RWPE2 (cell line): Measurements from ENCODE around the gene UQCRC2.
A peak's percentile ranks its signal among the peaks of the same experiment; 100 is the strongest.

Experiments used
- ATAC-seq: fragments of 200-7000 bp; cut with Tn5 transposase; 3 replicates; pipeline ENCODE4 v1.9.1; 2021; ENCODE audit warnings: low read depth
- DNase-seq: peaks from one replicate; pipeline ENCODE4 v3.0.0-alpha.2; 2020; ENCODE audit warnings: low spot score
- H3K27ac ChIP-seq: fragments of 450-650 bp; 2 replicates; pipeline ENCODE4 v1.5.1; 2017; ENCODE audit warnings: mild to moderate bottlenecking; ENCODE audit not compliant: poor library complexity, severe bottlenecking
- H3K27me3 ChIP-seq: fragments of 250-450 bp; sonication (Bioruptor Pico); 2 replicates; pipeline ENCODE4 v1.5.1; 2021; ENCODE audit warnings: mild to moderate bottlenecking, moderate library complexity; ENCODE audit not compliant: insufficient read depth, poor library complexity, severe bottlenecking
- H3K36me3 ChIP-seq: fragments of 250-450 bp; sonication (Bioruptor Pico); 2 replicates; pipeline ENCODE4 v1.5.1; 2020; ENCODE audit warnings: low read depth, mild to moderate bottlenecking, moderate library complexity
- H3K4me1 ChIP-seq: fragments of 250-450 bp; sonication (Bioruptor Pico); 2 replicates; pipeline ENCODE4 v1.5.1; 2021; ENCODE audit warnings: mild to moderate bottlenecking, moderate library complexity; ENCODE audit not compliant: insufficient read depth, poor library complexity, severe bottlenecking
- H3K4me3 ChIP-seq: fragments of 250-450 bp; sonication (Bioruptor Pico); 2 replicates; pipeline ENCODE4 v1.5.1; 2021; ENCODE audit warnings: mild to moderate bottlenecking, moderate library complexity; ENCODE audit not compliant: severe bottlenecking
- H3K9me3 ChIP-seq: fragments of 250-450 bp; sonication (Bioruptor Pico); 2 replicates; pipeline ENCODE4 v1.5.1; 2021; ENCODE audit warnings: mild to moderate bottlenecking, moderate library complexity; ENCODE audit not compliant: severe bottlenecking
- CTCF ChIP-seq: fragments of 450-650 bp; IDR thresholded peaks from one replicate; pipeline ENCODE4 v1.5.1; 2017; ENCODE audit warnings: mild to moderate bottlenecking, moderate library complexity; ENCODE audit not compliant: poor library complexity, severe bottlenecking

UQCRC2 gene

GRCh38 chr16:21952040-21952792, 945 bp upstream of the UQCRC2 start:
- DNase-seq (peak; percentile 75), ATAC-seq (peak; percentile 41)
- Histone ChIP-seq H3K27me3 (no peaks in the 10 kb centered on the region), H3K4me1 (peaks cover 3% of the 10 kb centered on the region), H3K27ac (peak overlapping the region; percentile 57), H3K4me3 (peak overlapping the region; percentile 86), H3K9me3 (no peaks in the 10 kb centered on the region), H3K36me3 (peaks cover 22% of the 10 kb centered on the region)
- TF ChIP-seq CTCF: no peak

- Histone ChIP-seq H3K27me3 (no peaks in the 10 kb centered on the region), H3K9me3 (no peaks in the 10 kb centered on the region), H3K36me3 (peaks cover 35% of the 10 kb centered on the region), H3K27ac (peak overlapping the region; percentile 57), H3K4me3 (peak overlapping the region; percentile 86), H3K4me1 (peaks cover 3% of the 10 kb centered on the region)
- no peak for TF ChIP-seq CTCF
- peak; percentile 21 for ATAC-seq
- no peak for DNase-seq
Measured at GRCh38 chr16:21953541-21953902, 361 bp downstream of the UQCRC2 start.

- ATAC-seq (no peak), DNase-seq (no peak)
- H3K4me3 ChIP-seq: no peak overlapping the region
- no peak overlapping the region for H3K27ac ChIP-seq
- no peaks in the 10 kb centered on the region for H3K9me3 ChIP-seq
- no peaks in the 10 kb centered on the region for H3K27me3 ChIP-seq
- peaks cover 75% of the 10 kb centered on the region for H3K36me3 ChIP-seq
- TF ChIP-seq CTCF: no peak
- peaks cover 3% of the 10 kb centered on the region for H3K4me1 ChIP-seq
Measured at GRCh38 chr16:21957714-21958346, 4.7 kb downstream of the UQCRC2 start.

GRCh38 chr16:21959050-21959449, 5.9 kb downstream of the UQCRC2 start:
- ATAC-seq (no peak), DNase-seq (no peak)
- Histone ChIP-seq H3K4me1 (peaks cover 3% of the 10 kb centered on the region), H3K27me3 (no peaks in the 10 kb centered on the region), H3K36me3 (peaks cover 87% of the 10 kb centered on the region), H3K27ac (no peak overlapping the region), H3K9me3 (no peaks in the 10 kb centered on the region), H3K4me3 (no peak overlapping the region)
- TF ChIP-seq CTCF: no peak

- no peaks in the 10 kb centered on the region for H3K9me3 ChIP-seq
- H3K36me3 ChIP-seq: peaks cover 97% of the 10 kb centered on the region
- H3K27ac ChIP-seq: no peak overlapping the region
- H3K27me3 ChIP-seq: no peaks in the 10 kb centered on the region
- no peak for DNase-seq
- ATAC-seq: no peak
- TF ChIP-seq CTCF: no peak
- no peaks in the 10 kb centered on the region for H3K4me1 ChIP-seq
- no peak overlapping the region for H3K4me3 ChIP-seq
Measured at GRCh38 chr16:21962475-21962874, 9.3 kb downstream of the UQCRC2 start.
